LoVo (cell line): ENCODE data around the gene SLC22A4.

Source experiments
- DNase-seq: peaks from one replicate; pipeline ENCODE4 v3.0.0-alpha.2; 2016; ENCODE audit warnings: low spot score

The SLC22A4 gene

DNA sequence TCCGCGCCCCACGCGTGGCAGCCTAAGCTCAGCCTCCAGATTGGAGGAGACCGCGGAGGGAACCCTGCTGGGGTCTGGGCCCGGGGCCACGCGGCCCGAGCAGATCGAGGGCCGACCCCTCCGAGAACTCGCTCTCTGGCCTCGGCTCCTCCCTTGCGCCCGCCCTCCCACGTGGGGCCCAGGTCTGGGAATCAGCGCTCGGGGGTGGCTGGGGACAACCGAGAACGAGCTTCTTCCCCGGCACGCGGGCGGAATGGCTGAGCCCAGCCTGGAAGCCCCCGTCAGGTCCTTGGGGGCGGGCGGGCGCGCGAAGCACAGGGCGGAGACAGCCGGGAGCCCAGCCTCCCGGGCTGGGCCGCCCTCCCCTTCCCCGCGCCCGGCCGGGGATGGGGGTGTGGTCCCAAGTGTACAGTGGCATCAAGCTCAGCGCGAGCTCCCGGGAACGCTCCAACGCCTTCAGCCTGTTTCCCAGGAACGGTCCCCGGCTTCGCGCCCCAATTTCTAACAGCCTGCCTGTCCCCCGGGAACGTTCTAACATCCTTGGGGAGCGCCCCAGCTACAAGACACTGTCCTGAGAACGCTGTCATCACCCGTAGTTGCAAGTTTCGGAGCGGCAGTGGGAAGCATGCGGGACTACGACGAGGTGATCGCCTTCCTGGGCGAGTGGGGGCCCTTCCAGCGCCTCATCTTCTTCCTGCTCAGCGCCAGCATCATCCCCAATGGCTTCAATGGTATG, at the start of gene SLC22A4:
SLC22A4 (plus strand) TSS at position 403 of the 736 bp plus-strand sequence; CDS start at position 626, 223 bp downstream.
- peak; percentile 91 for DNase-seq

DNA sequence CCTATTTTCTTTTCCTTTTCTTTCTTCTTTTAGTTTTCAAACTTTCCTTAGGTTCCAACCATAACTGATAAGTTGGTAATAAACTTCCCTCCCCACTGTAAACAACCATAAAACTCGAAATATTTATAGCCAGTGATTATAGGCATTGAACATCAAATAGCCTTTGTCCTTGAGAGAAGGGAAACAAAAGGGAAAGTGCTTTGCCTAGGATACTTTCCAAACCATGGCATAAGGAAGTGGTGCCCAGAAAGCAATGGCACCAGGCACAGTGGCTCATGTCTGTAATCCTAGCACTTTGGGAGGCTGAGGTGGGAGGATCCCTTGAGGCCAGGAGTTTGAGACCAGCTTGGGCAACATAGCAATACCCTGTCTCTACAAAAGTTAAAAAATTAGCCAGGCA, 48.6 kb upstream of the SLC22A4 start:
- peak; percentile 21 for DNase-seq

DNA sequence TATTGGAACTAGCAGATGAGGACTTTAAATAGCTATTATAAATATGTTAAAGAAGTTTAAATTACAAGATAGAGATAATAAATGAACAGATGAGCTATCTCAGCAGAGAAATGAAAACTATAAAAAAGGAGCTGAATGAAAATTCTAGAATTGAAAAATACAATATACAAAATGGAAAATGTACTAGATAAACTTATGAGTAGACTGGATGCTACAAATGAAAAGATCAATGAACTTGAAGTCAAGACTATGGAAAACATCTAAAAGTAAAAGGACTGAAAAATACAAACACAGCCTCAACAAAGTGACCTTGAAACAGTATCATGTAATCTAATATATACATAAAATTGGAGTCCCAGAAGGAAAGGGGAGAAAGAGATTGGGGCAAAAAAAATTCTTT, 47.4 kb upstream of the SLC22A4 start:
- no peak for DNase-seq

DNA sequence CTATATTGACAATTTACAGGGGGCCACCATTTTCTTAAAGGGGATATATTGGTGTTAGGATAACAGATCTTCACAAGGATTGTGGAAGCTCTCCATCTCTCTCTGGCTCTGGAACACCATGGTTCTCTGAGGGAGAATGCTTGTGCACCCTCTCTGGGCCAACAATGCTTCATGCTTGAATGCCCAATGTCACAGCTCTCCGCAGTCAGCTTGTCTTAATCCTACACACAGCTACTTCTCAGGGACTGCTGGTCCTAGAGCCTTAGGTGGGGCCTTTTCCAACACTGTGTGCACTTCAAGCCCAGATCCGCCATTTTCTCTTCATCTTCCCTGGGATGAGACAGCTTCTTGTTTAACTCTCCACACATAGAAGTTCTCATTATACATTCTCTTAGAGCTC, 43.6 kb upstream of the SLC22A4 start:
- no peak for DNase-seq

DNA sequence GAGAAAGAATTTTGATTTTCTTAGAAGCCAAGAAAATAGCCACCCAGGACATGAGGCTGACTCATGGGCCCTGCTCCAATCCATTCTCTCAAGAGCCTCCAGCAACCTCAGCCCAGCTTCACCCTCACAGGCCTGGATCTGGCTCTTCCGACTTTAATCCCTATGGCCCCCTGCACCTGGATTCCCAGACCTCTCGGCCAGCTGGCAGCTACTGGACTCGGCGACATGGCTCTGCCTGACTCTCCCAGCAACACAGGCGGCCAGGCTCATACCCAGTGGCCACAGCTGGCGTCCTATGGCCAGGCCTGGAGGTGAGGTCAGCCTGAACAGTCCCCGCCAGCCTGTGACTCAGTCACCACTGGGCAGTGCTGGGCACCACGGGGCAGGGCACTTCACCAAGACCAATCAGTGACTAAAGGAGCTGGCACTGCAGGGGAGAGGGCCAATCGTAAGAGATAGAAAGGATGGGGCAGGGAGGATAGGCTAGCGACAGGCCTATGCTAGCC, 42.9 kb upstream of the SLC22A4 start:
- DNase-seq, result no peak

DNA sequence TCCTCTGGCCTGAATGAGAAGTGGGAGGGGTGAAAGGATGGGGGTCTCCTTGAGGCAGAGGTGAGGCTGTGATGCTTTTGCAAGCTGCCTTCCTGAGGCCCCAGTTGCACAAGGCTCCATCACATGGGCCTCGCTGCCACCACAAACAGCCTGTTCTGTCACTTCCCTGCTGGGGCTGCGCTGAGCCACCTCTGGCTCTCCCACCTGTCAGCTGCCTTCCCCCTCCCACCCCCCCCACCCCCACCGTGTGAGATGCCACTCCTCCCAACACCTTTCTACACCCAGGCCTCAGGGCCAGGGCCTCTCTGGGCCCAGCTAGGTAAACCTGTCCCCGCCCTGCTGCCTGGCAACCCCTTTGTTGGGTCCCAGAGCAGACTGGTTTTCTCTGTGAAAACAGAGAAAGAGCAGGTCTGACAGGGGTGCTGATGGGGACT, 41.2 kb upstream of the SLC22A4 start:
- DNase-seq, result no peak

DNA sequence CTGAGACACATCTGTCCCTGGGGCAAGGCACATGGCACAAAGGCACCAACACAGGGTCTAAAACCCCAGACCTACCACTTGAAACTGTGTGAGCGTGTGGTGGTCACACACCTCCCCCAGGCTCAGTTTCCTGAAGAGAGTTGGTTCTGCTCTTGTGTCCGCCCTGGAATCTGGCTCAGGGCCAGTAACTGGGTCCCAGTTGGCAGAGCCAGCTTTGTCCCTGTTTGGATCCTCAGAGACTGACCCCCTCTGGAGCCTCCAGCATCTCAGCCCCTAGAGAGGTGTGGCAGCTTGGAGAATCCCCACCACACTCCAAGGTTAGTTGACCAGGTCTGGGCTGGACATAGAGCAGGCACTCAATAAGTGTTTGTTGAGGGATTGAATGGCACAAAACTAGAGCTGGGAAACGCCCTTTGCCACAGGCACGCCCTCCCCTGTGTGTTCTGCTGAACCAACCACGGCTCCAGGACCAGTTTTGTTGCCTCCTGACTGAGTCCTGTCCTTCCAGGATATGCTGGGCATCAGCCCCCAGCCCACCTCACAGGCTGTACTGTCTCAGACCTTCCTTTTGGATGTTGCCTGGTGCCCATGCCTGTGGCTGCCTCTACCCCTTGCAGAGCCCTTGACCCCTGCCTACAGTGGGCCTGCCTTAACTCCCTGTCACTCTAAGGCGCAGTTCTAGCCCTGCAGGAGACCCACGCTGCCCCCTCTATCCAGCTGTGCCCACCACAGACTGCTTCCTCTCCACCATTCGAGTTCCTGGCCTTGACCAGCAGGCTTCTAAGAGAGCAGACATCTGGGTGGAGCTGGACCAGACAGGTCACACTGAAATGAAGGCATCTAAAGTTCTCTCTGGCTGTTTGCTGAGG, 40.5 kb upstream of the SLC22A4 start:
- DNase-seq, result no peak

DNA sequence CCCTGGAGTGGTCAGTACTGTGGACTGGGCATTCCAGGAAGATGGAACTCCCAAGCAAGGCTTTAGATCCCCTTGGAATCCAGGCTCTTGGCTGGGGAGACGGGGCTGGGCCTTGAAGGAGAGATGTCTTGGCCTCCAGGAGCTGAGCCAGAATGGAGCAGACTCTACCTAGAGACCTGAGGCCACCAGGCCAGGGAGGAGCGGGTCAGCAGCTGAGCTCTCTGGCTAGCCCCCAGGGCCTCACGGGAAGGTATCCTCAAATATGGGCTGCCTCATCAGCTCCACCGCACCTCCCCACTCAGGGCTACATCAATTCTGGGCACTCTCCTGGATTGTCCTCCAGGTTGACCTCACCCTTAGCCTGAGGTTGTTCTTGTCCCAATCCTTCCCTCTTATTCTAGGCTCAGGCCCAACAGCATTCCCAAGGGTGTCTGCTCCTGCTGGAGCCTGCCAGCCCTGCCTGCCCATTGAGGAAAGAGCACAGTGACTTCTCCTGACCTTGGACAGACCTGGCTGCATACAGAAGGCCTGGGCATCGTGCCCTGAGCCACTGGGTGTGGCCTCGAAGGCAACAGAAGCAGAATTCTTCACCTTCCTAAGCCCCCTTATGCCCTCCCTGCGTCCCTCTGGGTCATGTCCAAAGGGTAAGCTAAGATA, 39.7 kb upstream of the SLC22A4 start:
- DNase-seq, result no peak

DNA sequence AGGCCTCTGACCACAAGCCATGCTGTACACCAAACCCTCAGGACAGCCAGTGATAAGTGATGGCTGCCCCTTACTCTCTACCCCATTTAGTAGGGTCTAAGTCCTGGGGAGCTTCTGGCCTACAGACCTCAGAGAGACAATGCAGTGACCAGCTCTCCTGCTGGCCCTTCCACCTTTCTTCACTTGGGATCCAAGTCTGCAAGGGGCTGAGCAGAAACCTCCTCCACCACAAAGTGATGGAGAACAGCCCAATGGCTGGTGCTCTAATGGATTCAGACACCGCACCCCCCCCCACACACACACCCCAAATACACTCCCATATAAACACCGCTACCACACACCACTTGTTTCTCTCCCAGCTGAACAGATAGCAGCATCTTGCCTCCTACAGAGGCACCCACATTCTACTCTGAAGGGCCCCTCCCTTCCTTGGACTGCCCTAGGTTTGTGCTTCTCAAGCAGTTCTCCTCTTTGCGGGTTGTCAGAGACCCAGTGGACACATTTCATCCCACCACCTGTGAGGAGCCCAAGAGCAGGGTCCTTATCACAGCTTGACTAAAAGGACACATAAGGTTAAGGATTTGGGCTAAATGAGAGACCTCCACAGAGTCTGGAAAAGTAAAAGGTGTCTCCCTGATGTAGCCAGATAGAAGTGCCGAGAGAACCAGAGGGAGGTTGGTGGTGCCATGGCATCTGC, 38.0 kb upstream of the SLC22A4 start:
- DNase-seq, result no peak

DNA sequence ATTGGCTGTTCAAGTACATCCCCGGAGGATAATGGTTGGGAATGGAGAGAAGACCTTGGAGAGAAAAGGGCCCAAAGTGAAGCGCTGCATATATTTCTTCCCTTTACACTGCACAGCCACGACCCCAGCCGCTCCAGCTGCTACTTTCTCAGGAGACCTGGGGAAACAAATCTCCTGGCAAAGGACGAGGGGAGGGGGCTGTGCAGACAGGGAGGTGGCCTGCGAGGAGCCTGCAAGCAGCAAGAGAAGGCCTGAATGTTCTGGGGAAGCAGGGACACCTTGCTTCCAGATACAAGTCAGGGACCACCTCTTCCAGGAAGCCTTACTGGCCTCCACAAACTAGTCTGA, 37.4 kb upstream of the SLC22A4 start:
- no peak for DNase-seq

DNA sequence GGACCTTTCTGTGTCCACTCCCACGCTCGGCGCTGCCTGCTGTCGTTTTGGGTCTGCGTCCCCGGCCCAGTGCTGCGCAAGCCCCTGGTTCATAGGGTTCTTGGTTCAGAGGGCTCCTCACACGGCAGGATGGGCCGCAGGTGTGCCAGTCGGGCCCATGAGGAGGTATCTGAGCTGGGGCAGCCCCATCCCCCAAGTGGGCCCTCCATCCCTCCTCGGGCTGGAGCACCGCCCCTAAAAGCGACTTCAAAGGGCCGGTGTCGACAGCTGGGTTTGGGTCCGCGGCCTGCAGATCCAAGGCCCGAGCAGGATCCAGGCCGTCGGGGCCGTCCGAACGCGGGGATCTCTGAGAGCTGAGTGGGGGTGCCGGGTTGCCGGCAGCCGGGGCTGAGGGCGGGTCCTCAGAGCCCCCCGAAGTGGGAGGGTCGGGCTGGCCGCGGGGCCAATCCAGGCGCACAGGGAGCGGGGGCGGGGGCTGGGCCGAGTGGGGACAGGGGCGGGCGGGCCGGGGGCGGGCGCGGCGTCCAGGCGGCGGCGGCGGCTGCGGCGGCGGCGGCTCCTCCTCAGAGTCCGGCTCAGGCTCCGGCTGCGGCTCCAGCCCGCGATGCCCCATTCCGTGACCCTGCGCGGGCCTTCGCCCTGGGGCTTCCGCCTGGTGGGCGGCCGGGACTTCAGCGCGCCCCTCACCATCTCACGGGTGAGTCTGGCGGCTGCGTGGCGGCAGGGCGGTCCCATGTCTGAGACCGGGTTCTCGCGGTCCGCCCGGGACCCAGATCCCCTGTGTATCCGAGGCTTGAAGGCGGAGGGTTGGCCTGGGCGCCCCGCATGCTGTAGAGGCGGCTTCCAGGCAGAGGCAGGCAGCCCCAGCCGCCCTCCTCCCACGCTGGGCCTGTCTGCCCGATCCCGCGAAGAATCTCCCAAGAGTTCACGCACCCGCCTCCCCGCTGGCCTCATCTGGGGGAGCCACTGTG, 36.8 kb upstream of the SLC22A4 start, which contains the start of gene PDLIM4:
PDLIM4 (plus strand) TSS at position 566 of the 971 bp plus-strand sequence; CDS start at position 605, 39 bp downstream.
- DNase-seq, result no peak

DNA sequence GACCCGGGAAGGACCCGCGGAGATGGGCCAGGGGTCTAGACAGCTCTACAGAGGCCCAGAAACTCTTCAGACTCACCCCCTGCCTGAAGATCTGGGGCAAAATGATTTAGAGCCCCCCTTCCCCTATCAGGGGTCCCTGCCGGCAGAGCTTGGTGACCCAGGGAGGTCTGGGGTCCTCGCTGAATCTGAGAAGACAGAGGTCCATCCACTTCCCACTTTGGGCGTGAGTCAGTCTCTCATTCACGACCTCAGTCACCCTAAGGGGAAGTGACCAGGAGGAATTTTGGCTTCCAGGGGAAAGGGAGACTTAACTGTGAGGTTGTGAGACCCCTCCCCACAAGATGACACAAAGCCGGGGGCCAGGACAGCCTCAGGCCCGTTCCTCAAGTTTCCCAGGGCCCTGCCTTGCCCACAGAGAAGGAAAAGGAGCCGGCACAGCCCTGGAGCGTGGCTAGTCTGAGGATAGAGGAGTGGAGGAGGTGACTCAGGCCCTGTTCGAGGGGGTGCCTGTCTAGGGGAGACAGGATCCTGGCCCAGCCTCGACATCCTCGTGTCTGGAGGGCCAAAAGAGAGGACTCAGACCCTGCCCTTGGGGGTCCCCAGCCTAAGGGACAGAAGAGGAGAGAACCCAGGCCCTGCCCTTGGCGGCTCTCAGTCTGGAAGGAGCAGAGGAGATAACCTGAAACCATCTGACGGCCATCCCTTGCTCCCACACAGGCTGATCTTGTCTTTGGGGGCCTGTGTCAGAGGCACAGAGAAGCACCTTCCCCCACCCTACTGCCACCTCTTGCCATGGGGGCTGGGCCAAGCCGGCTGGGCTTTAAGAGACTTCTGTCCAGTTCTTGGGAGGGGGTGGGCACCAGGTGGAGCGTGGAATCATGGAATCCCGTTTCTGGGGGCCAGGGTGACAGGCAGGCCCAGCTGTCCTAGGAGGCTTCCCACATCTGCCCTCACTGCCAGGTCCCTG, 35.8 kb upstream of the SLC22A4 start:
- no peak for DNase-seq

DNA sequence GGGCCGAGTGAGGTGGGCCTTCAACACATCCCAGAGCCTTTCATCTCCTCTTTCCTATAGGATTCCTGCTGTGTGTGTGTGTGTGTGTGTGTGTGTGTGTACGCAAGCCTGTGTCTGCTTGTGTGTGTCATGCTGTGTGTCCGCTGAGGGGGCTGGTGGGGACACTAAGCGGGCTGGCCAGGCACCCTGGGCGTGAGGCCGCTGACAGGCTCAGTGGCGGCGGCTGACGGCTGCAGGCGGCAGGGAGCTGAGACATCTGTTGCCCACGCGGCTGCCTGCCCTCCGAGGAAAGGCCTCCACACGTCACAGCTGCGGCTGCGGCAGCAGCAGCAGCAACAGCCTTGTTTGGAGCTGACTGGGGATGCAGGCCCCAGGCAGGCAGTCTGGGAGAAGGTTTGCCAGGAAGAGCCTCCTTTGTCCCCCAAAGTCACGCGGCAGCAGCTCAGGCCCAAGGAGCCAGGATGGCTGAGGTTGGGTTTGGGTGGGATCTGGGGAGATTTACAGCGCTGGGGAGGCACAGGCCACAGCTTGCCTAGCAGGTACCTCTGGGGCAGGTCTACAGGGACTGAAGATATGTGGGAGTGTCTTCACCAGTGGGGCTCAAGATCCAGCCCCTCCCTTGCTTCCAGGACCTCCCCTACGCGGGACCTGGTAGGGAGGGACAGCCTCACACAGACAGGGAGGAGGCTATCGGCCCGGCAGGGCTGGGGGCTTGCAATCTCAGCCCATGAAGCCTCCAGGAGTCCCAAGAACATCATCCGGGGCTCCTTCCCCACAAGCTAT, 34.9 kb upstream of the SLC22A4 start:
- no peak for DNase-seq

DNA sequence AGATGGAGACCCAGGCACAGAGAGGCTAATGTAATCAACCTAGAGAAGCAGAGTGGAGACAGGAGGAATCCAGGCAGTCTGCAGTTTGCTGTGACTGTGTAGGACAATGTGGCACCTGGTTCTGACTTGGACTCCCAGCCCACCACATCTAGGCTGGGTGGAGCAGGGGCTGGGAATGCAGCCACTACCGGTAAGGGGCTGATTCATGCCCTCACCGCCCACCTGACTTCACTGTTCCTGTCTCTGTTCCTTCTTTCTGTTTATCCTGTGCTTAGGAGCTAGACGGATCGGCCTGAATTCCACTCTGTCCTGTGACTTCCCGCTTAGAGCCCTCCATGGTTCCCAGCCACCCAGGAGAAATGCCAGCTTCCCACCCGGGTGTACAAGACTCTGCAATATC, 34.1 kb upstream of the SLC22A4 start:
- DNase-seq, result peak; percentile 26

DNA sequence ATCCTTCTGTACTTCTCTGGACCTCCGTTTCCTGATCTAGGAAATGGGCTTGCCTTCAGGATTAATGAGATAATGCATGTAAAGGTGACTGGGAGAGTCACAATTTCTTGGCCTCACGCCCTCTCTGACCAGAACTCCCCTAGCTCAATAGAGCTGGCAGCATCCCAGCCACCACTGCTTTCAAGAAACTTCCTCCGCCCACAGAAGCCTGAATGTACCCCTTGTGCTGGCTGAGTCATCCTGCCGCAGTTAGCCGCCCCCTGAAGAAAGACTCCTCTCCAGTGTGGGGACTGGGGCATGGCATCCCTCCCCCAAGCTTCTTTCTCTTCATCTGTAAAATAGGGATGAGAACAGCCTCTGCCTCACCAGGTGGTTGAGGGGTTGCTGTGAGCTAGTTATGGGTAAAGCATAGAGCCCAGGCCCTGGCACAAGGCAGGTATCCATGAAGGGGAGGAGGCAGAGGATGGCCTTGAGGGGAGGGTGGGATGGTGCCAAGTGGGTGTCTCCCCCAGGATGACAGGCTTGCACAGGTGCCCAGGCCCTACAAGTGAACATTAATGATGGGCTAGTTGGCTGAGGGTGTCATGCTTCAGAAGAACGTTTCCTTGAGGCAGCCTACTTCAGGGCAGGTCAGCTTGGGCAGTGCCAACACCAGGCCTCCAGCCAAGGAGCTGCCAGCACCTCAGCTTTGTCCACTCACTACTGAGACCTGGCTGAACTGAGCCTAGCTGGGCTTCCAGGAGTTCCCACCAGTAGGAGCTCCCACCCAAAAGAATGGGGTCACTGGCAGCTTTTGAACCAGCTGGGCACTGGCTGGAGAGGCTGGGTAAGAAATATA, 33.3 kb upstream of the SLC22A4 start:
- peak; percentile 72 for DNase-seq

DNA sequence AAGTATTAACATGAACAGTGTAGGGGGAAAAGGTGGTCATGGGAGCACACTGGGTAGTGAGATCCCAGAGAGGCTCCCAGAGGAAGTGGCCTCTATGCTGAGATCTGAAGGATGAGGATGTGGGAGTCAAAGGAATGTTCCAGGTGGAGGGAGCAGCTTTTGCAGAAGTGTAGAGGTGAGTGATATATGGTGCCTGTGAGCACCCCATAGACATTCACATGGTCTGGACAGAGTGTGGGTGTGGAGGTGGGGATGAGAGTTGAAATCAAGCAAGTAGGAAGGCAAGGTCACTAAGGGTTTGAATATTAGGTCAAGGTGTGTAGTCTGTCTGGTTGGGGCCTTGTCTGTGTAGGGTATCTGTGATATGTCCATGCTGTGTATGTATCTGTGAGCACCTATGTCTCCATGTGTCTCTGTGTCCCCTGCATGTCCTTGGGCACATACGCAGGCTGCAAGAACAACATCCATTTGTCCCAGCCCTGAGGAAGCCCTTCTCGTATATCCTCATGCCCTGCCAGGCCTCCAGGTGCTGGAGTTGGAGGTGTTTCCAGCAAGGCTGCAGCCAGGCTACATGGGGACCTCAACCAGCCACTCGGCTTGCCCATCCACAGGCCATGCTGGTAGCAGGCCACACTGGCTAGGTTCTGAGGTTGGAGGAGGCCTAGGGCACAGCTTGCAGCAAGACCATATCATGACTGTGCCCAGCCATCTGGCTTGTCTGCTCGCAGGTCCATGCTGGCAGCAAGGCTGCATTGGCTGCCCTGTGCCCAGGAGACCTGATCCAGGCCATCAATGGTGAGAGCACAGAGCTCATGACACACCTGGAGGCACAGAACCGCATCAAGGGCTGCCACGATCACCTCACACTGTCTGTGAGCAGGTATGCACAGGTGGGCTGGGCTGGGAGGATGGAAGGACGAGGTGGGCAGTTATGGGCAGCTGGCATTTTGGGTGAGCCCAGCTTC, 32.0 kb upstream of the SLC22A4 start:
- DNase-seq, result no peak
